SK-N-SH treated with all-trans-retinoic acid at 6 μM for 48 hours (cell line): ENCODE results near the gene FBXL14.

Source experiments
- ATAC-seq: fragments of 200-7000 bp; cut with Tn5 transposase; 3 replicates; pipeline ENCODE4 v1.9.1; 2020; ENCODE audit warnings: mild to moderate bottlenecking, moderate library complexity
- ARNTL ChIP-seq: fragments of 450-650 bp; formaldehyde crosslinking; IDR thresholded peaks from 2 replicates; pipeline ENCODE4 v1.5.0; 2020; ENCODE audit warnings: low read depth, mild to moderate bottlenecking, moderate library complexity, borderline replicate concordance
- BACH2 ChIP-seq: fragments of 250-450 bp; sonication (Bioruptor Pico); IDR thresholded peaks from 2 replicates; pipeline ENCODE4 v1.9.0; 2021; ENCODE audit warnings: mild to moderate bottlenecking, borderline replicate concordance
- CSDC2 ChIP-seq: fragments of 250-450 bp; sonication (Bioruptor Pico); IDR thresholded peaks from 2 replicates; pipeline ENCODE4 v1.5.0; 2020; ENCODE audit warnings: mild to moderate bottlenecking, moderate library complexity
- GLIS3 ChIP-seq: fragments of 250-450 bp; sonication (Bioruptor Pico); IDR thresholded peaks from 2 replicates; pipeline ENCODE4 v1.5.0; 2020; ENCODE audit warnings: mild to moderate bottlenecking, moderate library complexity
- ISL1 ChIP-seq: fragments of 250-450 bp; sonication (Bioruptor Pico); IDR thresholded peaks from 2 replicates; pipeline ENCODE4 v2.1.2; 2022; ENCODE audit warnings: mild to moderate bottlenecking, moderate library complexity
- OSR1 ChIP-seq: fragments of 250-450 bp; sonication (Bioruptor Pico); IDR thresholded peaks from 2 replicates; pipeline ENCODE4 v1.8.0; 2022; ENCODE audit warnings: moderate library complexity, mild to moderate bottlenecking, inconsistent platforms
- PPARA ChIP-seq: fragments of 250-450 bp; sonication (Bioruptor Pico); IDR thresholded peaks from 2 replicates; pipeline ENCODE4 v1.5.0; 2020; ENCODE audit warnings: mild to moderate bottlenecking, borderline replicate concordance
- RARB ChIP-seq: fragments of 250-450 bp; sonication (Bioruptor Pico); IDR thresholded peaks from 2 replicates; pipeline ENCODE4 v1.8.0; 2021; ENCODE audit warnings: mild to moderate bottlenecking, moderate library complexity
- SNAI2 ChIP-seq: fragments of 250-450 bp; sonication (Bioruptor Pico); IDR thresholded peaks from 2 replicates; pipeline ENCODE4 v1.5.0; 2020; ENCODE audit warnings: mild to moderate bottlenecking, moderate library complexity
- TCF4 ChIP-seq: fragments of 250-450 bp; sonication (Bioruptor Pico); IDR thresholded peaks from 2 replicates; pipeline ENCODE4 v1.8.0; 2021; ENCODE audit warnings: mild to moderate bottlenecking, moderate library complexity, borderline replicate concordance
- TOX ChIP-seq: fragments of 250-450 bp; sonication (Bioruptor Pico); IDR thresholded peaks from 2 replicates; pipeline ENCODE4 v1.8.0; 2021; ENCODE audit warnings: mild to moderate bottlenecking, moderate library complexity, borderline replicate concordance
- ZFP3 ChIP-seq: fragments of 250-450 bp; sonication (Bioruptor Pico); IDR thresholded peaks from 2 replicates; pipeline ENCODE4 v1.5.0; 2020; ENCODE audit warnings: mild to moderate bottlenecking, moderate library complexity
- ZFP30 ChIP-seq: fragments of 450-650 bp; formaldehyde crosslinking; IDR thresholded peaks from 2 replicates; pipeline ENCODE4 v1.5.0; 2022; ENCODE audit warnings: mild to moderate bottlenecking, moderate library complexity
- ZNF565 ChIP-seq: fragments of 450-650 bp; formaldehyde crosslinking; conservative IDR thresholded peaks from 2 replicates; pipeline ENCODE4 v1.5.0; 2020; ENCODE audit warnings: low read depth, mild to moderate bottlenecking, moderate library complexity
- ZNF70 ChIP-seq: fragments of 450-650 bp; formaldehyde crosslinking; IDR thresholded peaks from 2 replicates; pipeline ENCODE4 v1.5.0; 2020; ENCODE audit warnings: mild to moderate bottlenecking, moderate library complexity
- ZNF8 ChIP-seq: fragments of 450-650 bp; formaldehyde crosslinking; IDR thresholded peaks from 2 replicates; pipeline ENCODE4 v1.5.0; 2020; ENCODE audit warnings: mild to moderate bottlenecking, moderate library complexity
- TF ChIP-seq, protein P1 (sequence below): fragments of 250-450 bp; sonication (Bioruptor Pico); IDR thresholded peaks from 2 replicates; pipeline ENCODE4 v1.5.1; 2021; ENCODE audit warnings: mild to moderate bottlenecking, moderate library complexity
- TF ChIP-seq, protein P2 (sequence below): fragments of 250-450 bp; sonication (Bioruptor Pico); IDR thresholded peaks from 2 replicates; pipeline ENCODE4 v1.5.0; 2020; ENCODE audit warnings: mild to moderate bottlenecking, moderate library complexity
- TF ChIP-seq, protein P3 (sequence below): fragments of 250-450 bp; sonication (Bioruptor Pico); IDR thresholded peaks from 2 replicates; pipeline ENCODE4 v1.8.0; 2021; ENCODE audit warnings: low read depth, mild to moderate bottlenecking, moderate library complexity, borderline replicate concordance
- TF ChIP-seq, protein P4 (sequence below): fragments of 250-450 bp; sonication (Bioruptor Pico); IDR thresholded peaks from 2 replicates; pipeline ENCODE4 v1.5.1; 2020; ENCODE audit warnings: low read depth, mild to moderate bottlenecking, moderate library complexity
- TF ChIP-seq, protein P5 (sequence below): fragments of 250-450 bp; sonication (Bioruptor Pico); IDR thresholded peaks from 2 replicates; pipeline ENCODE4 v1.8.0; 2020; ENCODE audit warnings: mild to moderate bottlenecking, moderate library complexity, borderline replicate concordance

FBXL14 gene

DNA sequence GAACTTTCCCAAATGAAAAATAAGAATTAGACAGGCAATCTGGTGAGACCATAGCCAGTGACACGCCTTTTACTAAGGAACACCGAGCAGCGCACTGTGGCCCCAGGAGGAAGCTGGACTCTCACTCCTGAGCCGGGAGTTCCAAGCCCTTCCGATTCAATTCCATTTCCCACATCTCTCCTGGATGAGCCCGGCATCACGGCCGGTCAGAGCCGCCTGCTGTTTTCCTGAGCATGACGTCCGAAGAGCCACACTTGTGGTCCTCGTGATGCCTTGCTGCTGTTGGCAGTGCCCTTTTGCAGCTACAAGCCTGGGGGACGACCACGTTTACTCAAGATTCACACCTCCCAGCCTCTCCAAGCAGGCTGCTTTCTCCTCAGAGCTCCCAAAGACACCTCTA, 40.8 kb downstream of the FBXL14 start:
- no peak for ATAC-seq
- no peak for TF ChIP-seq ARNTL
- TF ChIP-seq ISL1 = no peak
- TF ChIP-seq BACH2 (CRISPR knock-in tag) = no peak
- no peak for TF ChIP-seq ZNF70 (CRISPR knock-in tag)
- TF ChIP-seq GLIS3 = no peak
- no peak for TF ChIP-seq OSR1 (CRISPR knock-in tag)
- no peak for TF ChIP-seq PPARA (CRISPR knock-in tag)
- no peak for TF ChIP-seq RARB
- TF ChIP-seq, protein P1, sequence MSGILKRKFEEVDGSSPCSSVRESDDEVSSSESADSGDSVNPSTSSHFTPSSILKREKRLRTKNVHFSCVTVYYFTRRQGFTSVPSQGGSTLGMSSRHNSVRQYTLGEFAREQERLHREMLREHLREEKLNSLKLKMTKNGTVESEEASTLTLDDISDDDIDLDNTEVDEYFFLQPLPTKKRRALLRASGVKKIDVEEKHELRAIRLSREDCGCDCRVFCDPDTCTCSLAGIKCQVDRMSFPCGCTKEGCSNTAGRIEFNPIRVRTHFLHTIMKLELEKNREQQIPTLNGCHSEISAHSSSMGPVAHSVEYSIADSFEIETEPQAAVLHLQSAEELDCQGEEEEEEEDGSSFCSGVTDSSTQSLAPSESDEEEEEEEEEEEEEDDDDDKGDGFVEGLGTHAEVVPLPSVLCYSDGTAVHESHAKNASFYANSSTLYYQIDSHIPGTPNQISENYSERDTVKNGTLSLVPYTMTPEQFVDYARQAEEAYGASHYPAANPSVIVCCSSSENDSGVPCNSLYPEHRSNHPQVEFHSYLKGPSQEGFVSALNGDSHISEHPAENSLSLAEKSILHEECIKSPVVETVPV (CRISPR knock-in tag) = no peak
- TF ChIP-seq, protein P2, sequence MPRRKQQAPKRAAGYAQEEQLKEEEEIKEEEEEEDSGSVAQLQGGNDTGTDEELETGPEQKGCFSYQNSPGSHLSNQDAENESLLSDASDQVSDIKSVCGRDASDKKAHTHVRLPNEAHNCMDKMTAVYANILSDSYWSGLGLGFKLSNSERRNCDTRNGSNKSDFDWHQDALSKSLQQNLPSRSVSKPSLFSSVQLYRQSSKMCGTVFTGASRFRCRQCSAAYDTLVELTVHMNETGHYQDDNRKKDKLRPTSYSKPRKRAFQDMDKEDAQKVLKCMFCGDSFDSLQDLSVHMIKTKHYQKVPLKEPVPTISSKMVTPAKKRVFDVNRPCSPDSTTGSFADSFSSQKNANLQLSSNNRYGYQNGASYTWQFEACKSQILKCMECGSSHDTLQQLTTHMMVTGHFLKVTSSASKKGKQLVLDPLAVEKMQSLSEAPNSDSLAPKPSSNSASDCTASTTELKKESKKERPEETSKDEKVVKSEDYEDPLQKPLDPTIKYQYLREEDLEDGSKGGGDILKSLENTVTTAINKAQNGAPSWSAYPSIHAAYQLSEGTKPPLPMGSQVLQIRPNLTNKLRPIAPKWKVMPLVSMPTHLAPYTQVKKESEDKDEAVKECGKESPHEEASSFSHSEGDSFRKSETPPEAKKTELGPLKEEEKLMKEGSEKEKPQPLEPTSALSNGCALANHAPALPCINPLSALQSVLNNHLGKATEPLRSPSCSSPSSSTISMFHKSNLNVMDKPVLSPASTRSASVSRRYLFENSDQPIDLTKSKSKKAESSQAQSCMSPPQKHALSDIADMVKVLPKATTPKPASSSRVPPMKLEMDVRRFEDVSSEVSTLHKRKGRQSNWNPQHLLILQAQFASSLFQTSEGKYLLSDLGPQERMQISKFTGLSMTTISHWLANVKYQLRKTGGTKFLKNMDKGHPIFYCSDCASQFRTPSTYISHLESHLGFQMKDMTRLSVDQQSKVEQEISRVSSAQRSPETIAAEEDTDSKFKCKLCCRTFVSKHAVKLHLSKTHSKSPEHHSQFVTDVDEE (CRISPR knock-in tag) = no peak

DNA sequence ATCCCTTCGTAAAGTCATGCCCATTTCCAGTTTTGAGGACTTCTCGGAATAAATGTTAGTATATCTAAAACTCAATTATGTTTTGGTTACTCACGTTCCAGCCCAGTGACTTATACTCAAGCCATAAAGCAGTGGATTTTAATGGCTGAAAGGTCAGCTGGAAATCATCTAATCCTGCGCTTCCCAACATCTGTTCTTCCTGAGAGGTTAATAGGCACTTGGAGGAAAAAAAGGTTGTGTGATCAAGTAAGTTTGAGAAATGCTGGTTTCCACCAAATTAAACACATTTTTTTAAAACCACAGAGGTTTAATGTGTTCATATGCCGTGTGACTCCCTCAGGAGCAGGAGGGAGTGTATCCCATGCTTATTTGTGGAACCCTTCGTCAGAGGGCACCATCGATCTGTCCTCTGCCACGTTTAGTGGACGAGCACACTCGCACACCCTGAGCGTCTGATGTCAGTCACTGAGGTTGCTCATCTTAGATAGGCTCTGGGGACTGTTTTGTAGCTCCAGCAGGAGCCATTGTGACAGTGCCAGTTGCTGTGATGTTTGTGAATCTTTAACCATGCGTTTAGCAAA, 41.4 kb downstream of the FBXL14 start:
- no peak for ATAC-seq
- no peak for TF ChIP-seq SNAI2 (CRISPR knock-in tag)
- TF ChIP-seq TOX = no peak
- no peak for TF ChIP-seq OSR1 (CRISPR knock-in tag)
- TF ChIP-seq, protein P3, sequence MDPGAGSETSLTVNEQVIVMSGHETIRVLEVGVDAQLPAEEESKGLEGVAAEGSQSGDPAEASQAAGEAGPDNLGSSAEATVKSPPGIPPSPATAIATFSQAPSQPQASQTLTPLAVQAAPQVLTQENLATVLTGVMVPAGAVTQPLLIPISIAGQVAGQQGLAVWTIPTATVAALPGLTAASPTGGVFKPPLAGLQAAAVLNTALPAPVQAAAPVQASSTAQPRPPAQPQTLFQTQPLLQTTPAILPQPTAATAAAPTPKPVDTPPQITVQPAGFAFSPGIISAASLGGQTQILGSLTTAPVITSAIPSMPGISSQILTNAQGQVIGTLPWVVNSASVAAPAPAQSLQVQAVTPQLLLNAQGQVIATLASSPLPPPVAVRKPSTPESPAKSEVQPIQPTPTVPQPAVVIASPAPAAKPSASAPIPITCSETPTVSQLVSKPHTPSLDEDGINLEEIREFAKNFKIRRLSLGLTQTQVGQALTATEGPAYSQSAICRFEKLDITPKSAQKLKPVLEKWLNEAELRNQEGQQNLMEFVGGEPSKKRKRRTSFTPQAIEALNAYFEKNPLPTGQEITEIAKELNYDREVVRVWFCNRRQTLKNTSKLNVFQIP = no peak
- no peak for TF ChIP-seq PPARA (CRISPR knock-in tag)
- TF ChIP-seq BACH2 (CRISPR knock-in tag) = no peak
- TF ChIP-seq, protein P2 (CRISPR knock-in tag) = no peak
- no peak for TF ChIP-seq GLIS3
- TF ChIP-seq, protein P1 (CRISPR knock-in tag) = no peak
- no peak for TF ChIP-seq ZNF565
- no peak for TF ChIP-seq CSDC2 (CRISPR knock-in tag)
- no peak for TF ChIP-seq ZFP30 (CRISPR knock-in tag)
- TF ChIP-seq ZFP3 (CRISPR knock-in tag) = no peak
- TF ChIP-seq RARB = no peak
- no peak for TF ChIP-seq ARNTL
- TF ChIP-seq, protein P4, sequence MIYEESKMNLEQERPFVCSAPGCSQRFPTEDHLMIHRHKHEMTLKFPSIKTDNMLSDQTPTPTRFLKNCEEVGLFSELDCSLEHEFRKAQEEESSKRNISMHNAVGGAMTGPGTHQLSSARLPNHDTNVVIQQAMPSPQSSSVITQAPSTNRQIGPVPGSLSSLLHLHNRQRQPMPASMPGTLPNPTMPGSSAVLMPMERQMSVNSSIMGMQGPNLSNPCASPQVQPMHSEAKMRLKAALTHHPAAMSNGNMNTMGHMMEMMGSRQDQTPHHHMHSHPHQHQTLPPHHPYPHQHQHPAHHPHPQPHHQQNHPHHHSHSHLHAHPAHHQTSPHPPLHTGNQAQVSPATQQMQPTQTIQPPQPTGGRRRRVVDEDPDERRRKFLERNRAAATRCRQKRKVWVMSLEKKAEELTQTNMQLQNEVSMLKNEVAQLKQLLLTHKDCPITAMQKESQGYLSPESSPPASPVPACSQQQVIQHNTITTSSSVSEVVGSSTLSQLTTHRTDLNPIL (CRISPR knock-in tag) = no peak
- TF ChIP-seq TCF4 = no peak
- TF ChIP-seq, protein P5, sequence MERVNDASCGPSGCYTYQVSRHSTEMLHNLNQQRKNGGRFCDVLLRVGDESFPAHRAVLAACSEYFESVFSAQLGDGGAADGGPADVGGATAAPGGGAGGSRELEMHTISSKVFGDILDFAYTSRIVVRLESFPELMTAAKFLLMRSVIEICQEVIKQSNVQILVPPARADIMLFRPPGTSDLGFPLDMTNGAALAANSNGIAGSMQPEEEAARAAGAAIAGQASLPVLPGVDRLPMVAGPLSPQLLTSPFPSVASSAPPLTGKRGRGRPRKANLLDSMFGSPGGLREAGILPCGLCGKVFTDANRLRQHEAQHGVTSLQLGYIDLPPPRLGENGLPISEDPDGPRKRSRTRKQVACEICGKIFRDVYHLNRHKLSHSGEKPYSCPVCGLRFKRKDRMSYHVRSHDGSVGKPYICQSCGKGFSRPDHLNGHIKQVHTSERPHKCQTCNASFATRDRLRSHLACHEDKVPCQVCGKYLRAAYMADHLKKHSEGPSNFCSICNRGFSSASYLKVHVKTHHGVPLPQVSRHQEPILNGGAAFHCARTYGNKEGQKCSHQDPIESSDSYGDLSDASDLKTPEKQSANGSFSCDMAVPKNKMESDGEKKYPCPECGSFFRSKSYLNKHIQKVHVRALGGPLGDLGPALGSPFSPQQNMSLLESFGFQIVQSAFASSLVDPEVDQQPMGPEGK = no peak
- TF ChIP-seq ZNF8 (CRISPR knock-in tag) = no peak
- TF ChIP-seq, all 23 proteins: peak for 0
